Ishikawa (cell line): ENCODE data around the gene RPL7A.

Source experiments
- CEBPB ChIP-seq: IDR thresholded peaks from 2 replicates; pipeline ENCODE4 v1.6.1; 2012
- NFIC ChIP-seq: IDR thresholded peaks from 2 replicates; pipeline ENCODE4 v1.6.1; 2012
- TAF1 ChIP-seq: IDR thresholded peaks from 2 replicates; pipeline ENCODE4 v1.6.1; 2012; ENCODE audit warnings: low read depth, mild to moderate bottlenecking
- YY1 ChIP-seq: IDR thresholded peaks from 2 replicates; pipeline ENCODE4 v1.6.1; 2012; ENCODE audit warnings: low read depth
- TF ChIP-seq, protein P1 (sequence below): IDR thresholded peaks from 2 replicates; pipeline ENCODE4 v1.6.1; 2012; ENCODE audit warnings: low read depth, mild to moderate bottlenecking
- TF ChIP-seq, protein P2 (sequence below): IDR thresholded peaks from 2 replicates; pipeline ENCODE4 v1.6.1; 2012

DNA sequence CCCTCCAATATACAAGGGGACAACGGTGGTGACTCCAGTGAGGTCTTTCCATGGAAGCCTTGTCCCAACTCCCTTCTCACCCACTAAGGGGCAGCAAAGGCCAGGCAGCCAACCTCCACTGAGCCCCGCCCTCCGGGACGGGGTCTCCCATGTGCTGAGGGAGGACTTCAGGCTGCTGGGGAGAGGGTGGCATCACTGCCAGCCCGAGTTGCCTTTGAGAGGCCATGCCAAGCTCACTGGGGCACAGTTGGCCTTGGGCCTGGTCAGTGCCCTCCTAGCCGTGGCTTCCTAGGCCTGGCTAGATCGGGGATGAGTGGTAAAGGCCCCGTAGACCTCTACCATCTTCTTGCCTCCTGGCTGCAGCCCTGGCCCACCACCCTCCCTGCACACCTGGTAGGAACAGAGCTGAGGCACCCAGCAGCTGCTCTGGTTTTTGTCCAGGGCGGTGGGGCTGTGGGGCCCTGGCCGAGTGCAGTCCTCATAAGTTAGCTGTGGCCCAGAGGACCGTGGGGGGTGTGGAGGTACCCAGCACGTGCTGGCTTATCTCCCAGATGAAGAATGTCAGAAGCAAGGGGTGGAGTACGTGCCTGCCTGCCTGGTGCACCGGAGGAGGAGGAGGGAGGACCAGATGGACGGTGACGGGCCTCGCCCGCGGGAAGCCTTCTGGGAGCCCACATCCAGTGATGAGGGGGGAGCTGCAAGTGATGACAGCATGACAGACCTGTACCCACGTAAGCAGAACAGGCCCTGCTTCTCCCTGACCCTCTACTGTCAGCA is 11.6 kb downstream of the RPL7A start:
- no peak for TF ChIP-seq TAF1
- TF ChIP-seq, protein P1, sequence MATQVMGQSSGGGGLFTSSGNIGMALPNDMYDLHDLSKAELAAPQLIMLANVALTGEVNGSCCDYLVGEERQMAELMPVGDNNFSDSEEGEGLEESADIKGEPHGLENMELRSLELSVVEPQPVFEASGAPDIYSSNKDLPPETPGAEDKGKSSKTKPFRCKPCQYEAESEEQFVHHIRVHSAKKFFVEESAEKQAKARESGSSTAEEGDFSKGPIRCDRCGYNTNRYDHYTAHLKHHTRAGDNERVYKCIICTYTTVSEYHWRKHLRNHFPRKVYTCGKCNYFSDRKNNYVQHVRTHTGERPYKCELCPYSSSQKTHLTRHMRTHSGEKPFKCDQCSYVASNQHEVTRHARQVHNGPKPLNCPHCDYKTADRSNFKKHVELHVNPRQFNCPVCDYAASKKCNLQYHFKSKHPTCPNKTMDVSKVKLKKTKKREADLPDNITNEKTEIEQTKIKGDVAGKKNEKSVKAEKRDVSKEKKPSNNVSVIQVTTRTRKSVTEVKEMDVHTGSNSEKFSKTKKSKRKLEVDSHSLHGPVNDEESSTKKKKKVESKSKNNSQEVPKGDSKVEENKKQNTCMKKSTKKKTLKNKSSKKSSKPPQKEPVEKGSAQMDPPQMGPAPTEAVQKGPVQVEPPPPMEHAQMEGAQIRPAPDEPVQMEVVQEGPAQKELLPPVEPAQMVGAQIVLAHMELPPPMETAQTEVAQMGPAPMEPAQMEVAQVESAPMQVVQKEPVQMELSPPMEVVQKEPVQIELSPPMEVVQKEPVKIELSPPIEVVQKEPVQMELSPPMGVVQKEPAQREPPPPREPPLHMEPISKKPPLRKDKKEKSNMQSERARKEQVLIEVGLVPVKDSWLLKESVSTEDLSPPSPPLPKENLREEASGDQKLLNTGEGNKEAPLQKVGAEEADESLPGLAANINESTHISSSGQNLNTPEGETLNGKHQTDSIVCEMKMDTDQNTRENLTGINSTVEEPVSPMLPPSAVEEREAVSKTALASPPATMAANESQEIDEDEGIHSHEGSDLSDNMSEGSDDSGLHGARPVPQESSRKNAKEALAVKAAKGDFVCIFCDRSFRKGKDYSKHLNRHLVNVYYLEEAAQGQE: no peak
- TF ChIP-seq, protein P2, sequence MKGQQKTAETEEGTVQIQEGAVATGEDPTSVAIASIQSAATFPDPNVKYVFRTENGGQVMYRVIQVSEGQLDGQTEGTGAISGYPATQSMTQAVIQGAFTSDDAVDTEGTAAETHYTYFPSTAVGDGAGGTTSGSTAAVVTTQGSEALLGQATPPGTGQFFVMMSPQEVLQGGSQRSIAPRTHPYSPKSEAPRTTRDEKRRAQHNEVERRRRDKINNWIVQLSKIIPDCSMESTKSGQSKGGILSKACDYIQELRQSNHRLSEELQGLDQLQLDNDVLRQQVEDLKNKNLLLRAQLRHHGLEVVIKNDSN: no peak
- TF ChIP-seq CEBPB: no peak
- no peak for TF ChIP-seq YY1
- no peak for TF ChIP-seq NFIC
